Measurements from ENCODE around the gene STIM1.
"Not testable (repeated sequence)": the region's sequence is repeated elsewhere in the genome, so short reads cannot be mapped to it uniquely, and the experiment has no call there.

The STIM1 gene

DNA sequence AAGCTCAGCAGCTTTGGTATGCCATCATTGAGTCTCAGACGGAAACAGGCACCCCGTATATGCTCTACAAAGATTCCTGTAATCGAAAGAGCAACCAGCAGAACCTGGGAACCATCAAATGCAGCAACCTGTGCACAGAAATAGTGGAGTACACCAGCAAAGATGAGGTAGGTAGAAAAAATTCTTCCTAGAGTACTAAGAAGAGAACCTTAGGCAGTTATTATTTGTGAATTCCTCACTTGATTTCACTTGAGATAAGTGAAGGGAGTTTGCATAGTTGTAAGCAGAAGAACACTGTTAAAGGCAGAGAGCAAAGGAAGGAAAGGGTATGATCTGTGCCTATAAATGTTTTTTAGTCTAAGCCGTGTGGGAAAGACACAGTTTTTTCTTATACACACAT lies 267.8 kb downstream of the STIM1 start:
- Histone ChIP-seq H3K9ac (ENCODE audit: low read length in 5 of 5) (no peak overlapping the region), H3K27ac (ENCODE audit: low read depth, low read length) (no peak overlapping the region), H3K4me3 (ENCODE audit: low read depth in 1 of 5, low read length in 5 of 5) (no peak overlapping the region), H3K27me3 (ENCODE audit: control insufficient read depth in 5 of 5, insufficient read depth in 4 of 5, low read length in 5 of 5) (no peaks in the 10 kb centered on the region), H3K4me1 (ENCODE audit: control insufficient read depth in 5 of 5, insufficient read depth in 5 of 5, low read length in 5 of 5) (no peaks in the 10 kb centered on the region), H3K36me3 (ENCODE audit: control insufficient read depth in 5 of 5, insufficient read depth in 5 of 5, low read length in 5 of 5) (peaks cover 62 to 82% (median 76%) of the 10 kb centered on the region in 5 donors), H3K9me3 (ENCODE audit: control insufficient read depth in 5 of 5, low read length in 5 of 5) (no peaks in the 10 kb centered on the region)

DNA sequence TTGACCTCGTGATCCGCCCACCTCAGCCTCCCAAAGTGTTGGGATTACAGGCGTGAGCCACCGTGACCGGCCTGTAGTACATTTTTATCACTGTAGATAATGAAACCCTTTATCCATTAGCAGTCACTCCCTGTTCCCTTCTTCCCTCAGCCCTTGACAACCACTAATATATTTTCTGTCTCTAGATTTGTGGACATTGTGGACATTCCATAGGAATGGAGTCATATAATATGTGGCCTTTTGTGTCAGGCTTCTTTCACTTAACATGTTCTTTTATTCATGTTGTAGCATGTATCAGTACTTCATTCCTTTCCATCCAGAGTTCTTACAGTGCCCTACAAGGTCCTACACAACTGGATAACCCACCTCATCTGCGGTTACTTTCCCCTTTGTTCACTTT lies 269.7 kb downstream of the STIM1 start:
- Histone ChIP-seq H3K27ac (ENCODE audit: low read depth, low read length) (no peak overlapping the region), H3K4me1 (ENCODE audit: control insufficient read depth in 5 of 5, insufficient read depth in 5 of 5, low read length in 5 of 5) (no peaks in the 10 kb centered on the region), H3K9me3 (ENCODE audit: control insufficient read depth in 5 of 5, low read length in 5 of 5) (no peaks in the 10 kb centered on the region), H3K36me3 (ENCODE audit: control insufficient read depth in 5 of 5, insufficient read depth in 5 of 5, low read length in 5 of 5) (peaks cover 59 to 80% (median 74%) of the 10 kb centered on the region in 5 donors), H3K9ac (ENCODE audit: low read length in 5 of 5) (no peak overlapping the region), H3K27me3 (ENCODE audit: control insufficient read depth in 5 of 5, insufficient read depth in 4 of 5, low read length in 5 of 5) (no peaks in the 10 kb centered on the region), H3K4me3 (ENCODE audit: low read depth in 1 of 5, low read length in 5 of 5) (no peak overlapping the region)

DNA sequence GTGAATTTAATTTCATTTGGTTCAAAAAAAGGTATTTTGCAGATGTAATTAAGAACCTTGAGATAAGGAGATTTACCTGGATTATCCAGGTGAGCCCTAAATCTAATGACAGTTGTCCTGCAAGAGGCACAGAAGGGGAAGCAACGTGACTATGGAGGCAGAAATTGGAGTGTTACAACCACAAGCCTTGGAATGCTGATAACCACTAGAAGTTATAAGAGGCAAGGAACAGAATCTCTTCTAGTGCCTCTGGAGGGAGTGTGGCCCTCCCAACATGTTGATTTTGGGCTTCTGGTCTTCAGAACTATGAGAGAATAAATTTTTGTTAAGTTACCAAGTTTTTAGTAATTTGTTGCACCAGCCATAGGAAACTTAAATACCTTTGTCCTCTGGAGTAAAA lies 271.9 kb downstream of the STIM1 start:
- H3K27me3 ChIP-seq (ENCODE audit: control insufficient read depth in 5 of 5, insufficient read depth in 4 of 5, low read length in 5 of 5) = no peaks in the 10 kb centered on the region
- H3K9ac ChIP-seq (ENCODE audit: low read length in 5 of 5) = no peak overlapping the region
- H3K27ac ChIP-seq (ENCODE audit: low read depth, low read length) = no peak overlapping the region
- H3K4me3 ChIP-seq (ENCODE audit: low read depth in 1 of 5, low read length in 5 of 5) = no peak overlapping the region
- peaks cover 49 to 80% (median 74%) of the 10 kb centered on the region in 5 donors for H3K36me3 ChIP-seq (ENCODE audit: control insufficient read depth in 5 of 5, insufficient read depth in 5 of 5, low read length in 5 of 5)
- H3K9me3 ChIP-seq (ENCODE audit: control insufficient read depth in 5 of 5, low read length in 5 of 5) = no peaks in the 10 kb centered on the region
- no peaks in the 10 kb centered on the region for H3K4me1 ChIP-seq (ENCODE audit: control insufficient read depth in 5 of 5, insufficient read depth in 5 of 5, low read length in 5 of 5)

- H3K4me1 ChIP-seq (ENCODE audit: control insufficient read depth in 5 of 5, insufficient read depth in 5 of 5, low read length in 5 of 5); H3K27ac ChIP-seq (ENCODE audit: low read depth, low read length); H3K9me3 ChIP-seq (ENCODE audit: control insufficient read depth in 5 of 5, low read length in 5 of 5); H3K4me3 ChIP-seq (ENCODE audit: low read depth in 1 of 5, low read length in 5 of 5); H3K9ac ChIP-seq (ENCODE audit: low read length in 5 of 5); H3K27me3 ChIP-seq (ENCODE audit: control insufficient read depth in 5 of 5, insufficient read depth in 4 of 5, low read length in 5 of 5): not testable (repeated sequence)
- peaks cover 54 to 83% (median 75%) of the 10 kb centered on the region in 5 donors for H3K36me3 ChIP-seq (ENCODE audit: control insufficient read depth in 5 of 5, insufficient read depth in 5 of 5, low read length in 5 of 5)
Measured at GRCh38 chr11:4130219-4130618, 274.8 kb downstream of the STIM1 start.

DNA sequence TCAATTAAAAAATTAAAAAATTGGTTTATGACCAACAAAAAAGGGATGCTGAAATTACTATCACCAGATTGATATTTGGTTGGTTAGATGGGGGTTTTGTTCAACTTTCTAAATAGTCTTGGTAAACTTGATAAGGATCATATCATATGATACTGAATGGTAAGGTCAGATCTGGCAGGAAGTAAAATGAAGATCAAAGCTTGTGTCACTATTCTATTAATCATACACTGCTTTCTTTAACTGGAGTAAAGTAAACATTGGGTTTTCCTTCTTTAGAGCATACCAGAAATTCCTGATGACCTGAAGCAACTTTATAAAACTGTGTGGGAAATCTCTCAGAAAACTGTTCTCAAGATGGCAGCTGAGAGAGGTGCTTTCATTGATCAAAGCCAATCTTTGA lies 279.3 kb downstream of the STIM1 start:
- Histone ChIP-seq H3K36me3 (ENCODE audit: control insufficient read depth in 5 of 5, insufficient read depth in 5 of 5, low read length in 5 of 5) (peaks cover 48 to 70% (median 62%) of the 10 kb centered on the region in 5 donors), H3K27ac (ENCODE audit: low read depth, low read length) (no peak overlapping the region), H3K9me3 (ENCODE audit: control insufficient read depth in 5 of 5, low read length in 5 of 5) (peaks cover 0 to 7% (median 1%) of the 10 kb centered on the region in 5 donors), H3K9ac (ENCODE audit: low read length in 5 of 5) (no peak overlapping the region), H3K4me1 (ENCODE audit: control insufficient read depth in 5 of 5, insufficient read depth in 5 of 5, low read length in 5 of 5) (no peaks in the 10 kb centered on the region), H3K4me3 (ENCODE audit: low read depth in 1 of 5, low read length in 5 of 5) (no peak overlapping the region), H3K27me3 (ENCODE audit: control insufficient read depth in 5 of 5, insufficient read depth in 4 of 5, low read length in 5 of 5) (no peaks in the 10 kb centered on the region)

DNA sequence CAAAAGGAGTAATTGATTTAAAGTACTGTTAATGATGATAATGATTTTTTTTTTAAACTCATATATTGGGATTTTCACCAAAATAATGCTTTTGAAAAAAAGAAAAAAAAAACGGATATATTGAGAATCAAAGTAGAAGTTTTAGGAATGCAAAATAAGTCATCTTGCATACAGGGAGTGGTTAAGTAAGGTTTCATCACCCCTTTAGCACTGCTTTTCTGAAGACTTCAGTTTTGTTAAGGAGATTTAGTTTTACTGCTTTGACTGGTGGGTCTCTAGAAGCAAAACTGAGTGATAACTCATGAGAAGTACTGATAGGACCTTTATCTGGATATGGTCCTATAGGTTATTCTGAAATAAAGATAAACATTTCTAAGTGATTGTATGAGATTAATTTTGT lies 283.0 kb downstream of the STIM1 start:
- H3K36me3 ChIP-seq (ENCODE audit: control insufficient read depth in 5 of 5, insufficient read depth in 5 of 5, low read length in 5 of 5) = peaks cover 44 to 57% (median 55%) of the 10 kb centered on the region in 5 donors

DNA sequence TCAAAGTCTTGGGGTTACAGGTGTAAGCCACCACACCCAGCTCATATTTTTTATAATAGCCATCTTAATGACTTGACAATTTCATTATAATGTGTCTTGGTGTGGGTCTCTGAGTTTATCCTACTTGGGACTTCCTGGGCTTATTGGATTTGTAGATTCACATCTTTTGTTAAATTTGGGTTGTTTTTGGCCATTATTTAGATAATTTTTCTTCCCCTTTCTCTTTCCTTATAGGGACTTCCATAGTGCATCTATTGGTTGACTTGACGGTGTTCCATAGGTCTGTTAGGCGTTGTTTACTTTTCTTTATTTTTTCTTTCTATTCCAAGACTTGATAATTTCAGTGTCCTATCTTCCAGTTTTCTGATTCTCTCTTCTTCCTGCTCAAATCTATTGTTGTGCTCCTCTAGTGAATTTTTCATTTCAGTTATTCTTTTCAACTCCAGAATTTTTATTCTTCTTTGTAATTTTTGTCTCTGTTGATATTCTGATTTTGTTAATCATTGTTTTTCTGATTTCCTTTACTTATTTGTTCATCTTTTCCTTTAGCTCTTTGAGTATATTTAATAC lies 284.7 kb downstream of the STIM1 start:
- H3K27me3 ChIP-seq (ENCODE audit: control insufficient read depth in 5 of 5, insufficient read depth in 4 of 5, low read length in 5 of 5) = no peaks in the 10 kb centered on the region
- H3K4me3 ChIP-seq (ENCODE audit: low read depth in 1 of 5, low read length in 5 of 5) = no peak overlapping the region
- H3K9ac ChIP-seq (ENCODE audit: low read length in 5 of 5) = no peak overlapping the region
- no peaks in the 10 kb centered on the region for H3K4me1 ChIP-seq (ENCODE audit: control insufficient read depth in 5 of 5, insufficient read depth in 5 of 5, low read length in 5 of 5)
- no peak overlapping the region for H3K27ac ChIP-seq (ENCODE audit: low read depth, low read length)
- peaks cover 3 to 12% (median 9%) of the 10 kb centered on the region in 5 donors for H3K9me3 ChIP-seq (ENCODE audit: control insufficient read depth in 5 of 5, low read length in 5 of 5)
- H3K36me3 ChIP-seq (ENCODE audit: control insufficient read depth in 5 of 5, insufficient read depth in 5 of 5, low read length in 5 of 5) = peaks cover 30 to 46% (median 41%) of the 10 kb centered on the region in 5 donors

More for the DNA sequence above, 283.0 kb downstream of the STIM1 start:
- Histone ChIP-seq H3K4me3 (ENCODE audit: low read depth in 1 of 5, low read length in 5 of 5) (no peak overlapping the region), H3K27ac (ENCODE audit: low read depth, low read length) (no peak overlapping the region), H3K27me3 (ENCODE audit: control insufficient read depth in 5 of 5, insufficient read depth in 4 of 5, low read length in 5 of 5) (no peaks in the 10 kb centered on the region), H3K9me3 (ENCODE audit: control insufficient read depth in 5 of 5, low read length in 5 of 5) (peaks cover 3 to 12% (median 9%) of the 10 kb centered on the region in 5 donors), H3K9ac (ENCODE audit: low read length in 5 of 5) (no peak overlapping the region), H3K4me1 (ENCODE audit: control insufficient read depth in 5 of 5, insufficient read depth in 5 of 5, low read length in 5 of 5) (no peaks in the 10 kb centered on the region)
